H9 (cell line): ENCODE results near the gene CCNL1. TPM values are rescaled to one million over a fixed set of nuclear protein-coding genes. Genes with fewer than 3 reads are reported as not detected.

ENCODE experiments used
- DNase-seq: peaks from one replicate; pipeline ENCODE4 v3.0.0-alpha.2; 2017
- H2AFZ ChIP-seq: one replicate; pipeline ENCODE4 v1.6.1; 2013; ENCODE audit warnings: mild to moderate bottlenecking, low read length, control low read depth, moderate library complexity
- H2AK5ac ChIP-seq: 2 replicates; pipeline ENCODE4 v1.6.1; 2013; ENCODE audit warnings: low read length, control low read depth, mixed read lengths; ENCODE audit not compliant: insufficient read length
- H2BK120ac ChIP-seq: one replicate; pipeline ENCODE4 v1.6.1; 2013; ENCODE audit warnings: low read depth, mild to moderate bottlenecking, low read length, control low read depth, inconsistent platforms; ENCODE audit not compliant: poor library complexity, severe bottlenecking
- H2BK12ac ChIP-seq: 2 replicates; pipeline ENCODE4 v1.6.1; 2013; ENCODE audit warnings: low read length, control low read depth, mixed read lengths, low read depth; ENCODE audit not compliant: insufficient read length
- H2BK15ac ChIP-seq: 2 replicates; pipeline ENCODE4 v1.6.1; 2013; ENCODE audit warnings: low read depth, low read length, control low read depth
- H2BK20ac ChIP-seq: one replicate; pipeline ENCODE4 v1.6.1; 2013; ENCODE audit warnings: low read depth, mild to moderate bottlenecking, low read length, control low read depth, inconsistent platforms; ENCODE audit not compliant: poor library complexity, severe bottlenecking
- H2BK5ac ChIP-seq: 2 replicates; pipeline ENCODE4 v1.6.1; 2013; ENCODE audit warnings: low read length, control low read depth, mixed read lengths; ENCODE audit not compliant: insufficient read length
- H3K14ac ChIP-seq: 2 replicates; pipeline ENCODE4 v1.6.1; 2013; ENCODE audit warnings: low read length, control low read depth; ENCODE audit not compliant: insufficient read depth
- H3K18ac ChIP-seq: 2 replicates; pipeline ENCODE4 v1.6.1; 2013; ENCODE audit warnings: low read depth, mild to moderate bottlenecking, mixed read lengths, low read length, control low read depth; ENCODE audit not compliant: insufficient read length
- H3K23ac ChIP-seq: 2 replicates; pipeline ENCODE4 v1.6.1; 2013; ENCODE audit warnings: low read length, control low read depth, mixed read lengths, low read depth; ENCODE audit not compliant: insufficient read length
- H3K23me2 ChIP-seq: 2 replicates; pipeline ENCODE4 v1.6.1; 2013; ENCODE audit warnings: low read depth, mild to moderate bottlenecking, mixed read lengths, low read length, control low read depth; ENCODE audit not compliant: insufficient read length, poor library complexity, severe bottlenecking
- H3K27ac ChIP-seq: 2 replicates; pipeline ENCODE4 v1.5.1; 2013; ENCODE audit warnings: low read length, control low read depth, mixed read lengths, low read depth; ENCODE audit not compliant: insufficient read length
- H3K27me3 ChIP-seq: 2 replicates; pipeline ENCODE4 v1.6.1; 2013; ENCODE audit warnings: low read length, control low read depth, inconsistent platforms; ENCODE audit not compliant: insufficient read depth
- H3K4ac ChIP-seq: 2 replicates; pipeline ENCODE4 v1.6.1; 2013; ENCODE audit warnings: low read depth, mild to moderate bottlenecking, control low read depth, inconsistent platforms, low read length, moderate library complexity
- H3K4me1 ChIP-seq: 2 replicates; pipeline ENCODE4 v1.6.1; 2013; ENCODE audit warnings: low read length, control low read depth, inconsistent platforms; ENCODE audit not compliant: insufficient read depth
- H3K4me2 ChIP-seq: 2 replicates; pipeline ENCODE4 v1.6.1; 2013; ENCODE audit warnings: low read length, control low read depth, mixed read lengths; ENCODE audit not compliant: insufficient read length, insufficient read depth
- H3K56ac ChIP-seq: 2 replicates; pipeline ENCODE4 v1.6.1; 2013; ENCODE audit warnings: low read depth, mild to moderate bottlenecking, mixed read lengths, low read length, control low read depth; ENCODE audit not compliant: insufficient read length
- H3K79me1 ChIP-seq: 2 replicates; pipeline ENCODE4 v1.6.1; 2013; ENCODE audit warnings: low read depth, mild to moderate bottlenecking, moderate library complexity, low read length, control low read depth, inconsistent platforms; ENCODE audit not compliant: insufficient read depth, poor library complexity, severe bottlenecking
- H3K79me2 ChIP-seq: 2 replicates; pipeline ENCODE4 v1.6.1; 2013; ENCODE audit warnings: low read length, control low read depth, inconsistent platforms; ENCODE audit not compliant: insufficient read depth
- H3K9ac ChIP-seq: 2 replicates; pipeline ENCODE4 v1.6.1; 2013; ENCODE audit warnings: low read length, control low read depth, mixed read lengths; ENCODE audit not compliant: insufficient read length; ENCODE audit errors: extremely low read depth
- H3K9me3 ChIP-seq: one replicate; pipeline ENCODE4 v1.6.1; 2013; ENCODE audit warnings: low read depth, low read length, inconsistent platforms; ENCODE audit not compliant: control insufficient read depth
- H3T11ph ChIP-seq: one replicate; pipeline ENCODE4 v1.6.1; 2013; ENCODE audit warnings: mild to moderate bottlenecking, low read length, control low read depth, inconsistent platforms
- H4K20me1 ChIP-seq: one replicate; pipeline ENCODE4 v1.6.1; 2013; ENCODE audit not compliant: control insufficient read depth, insufficient read length, insufficient read depth
- H4K5ac ChIP-seq: 2 replicates; pipeline ENCODE4 v1.6.1; 2013; ENCODE audit warnings: low read depth, mild to moderate bottlenecking, mixed read lengths, low read length, control low read depth; ENCODE audit not compliant: insufficient read length
- H4K8ac ChIP-seq: replicated peaks from 2 replicates; pipeline ENCODE4 v1.6.1; 2013; ENCODE audit warnings: low read length, control low read depth, mixed read lengths, low read depth; ENCODE audit not compliant: insufficient read length
- H4K91ac ChIP-seq: 2 replicates; pipeline ENCODE4 v1.6.1; 2013; ENCODE audit warnings: low read depth, mild to moderate bottlenecking, moderate library complexity, mixed read lengths, low read length, control low read depth; ENCODE audit not compliant: insufficient read length
- H3K27ac Mint-ChIP-seq, 3 experiments: 2 replicates in 2 of 3; 3 replicates in 1 of 3; pipeline ENCODE4 v1.8.0; 2020 to 2021; ENCODE audit warnings: mixed read lengths in 3 of 3, mild to moderate bottlenecking in 1 of 3, moderate library complexity in 1 of 3
- H3K27me3 Mint-ChIP-seq: 2 replicates; pipeline ENCODE4 v1.8.0; 2021; ENCODE audit warnings: low read depth, mild to moderate bottlenecking, moderate library complexity, mixed read lengths
- H3K36me3 Mint-ChIP-seq, 3 experiments: 2 replicates in 2 of 3; 3 replicates in 1 of 3; pipeline ENCODE4 v1.8.0; 2020 to 2021; ENCODE audit warnings: low read depth in 3 of 3, mixed read lengths in 3 of 3; ENCODE audit not compliant: insufficient read depth in 1 of 3
- H3K4me1 Mint-ChIP-seq, 2 experiments: 2 replicates each; pipeline ENCODE4 v1.8.0; 2020; ENCODE audit warnings: mixed read lengths in 2 of 2
- H3K4me3 Mint-ChIP-seq, 2 experiments: 2 replicates in 1 of 2; 3 replicates in 1 of 2; pipeline ENCODE4 v1.8.0; 2020 to 2021; ENCODE audit warnings: mild to moderate bottlenecking in 2 of 2, mixed read lengths in 2 of 2, moderate library complexity in 1 of 2
- H3K9me3 Mint-ChIP-seq, 2 experiments: 2 replicates in 1 of 2; 3 replicates in 1 of 2; pipeline ENCODE4 v1.8.0; 2020; ENCODE audit warnings: mild to moderate bottlenecking in 2 of 2, mixed read lengths in 2 of 2, moderate library complexity in 1 of 2
- CTCF ChIP-seq: fragments of 200-600 bp; sonication (generic); conservative IDR thresholded peaks from 3 replicates; pipeline ENCODE4 v1.8.0; 2021; ENCODE audit warnings: antibody characterized with exemption, mild to moderate bottlenecking
- WGBS: extraction: QIAGEN DNeasy Blood & Tissue Kit; methylation state at CpG from one replicate; pipeline ENCODE4 v1.1.7; 2013; ENCODE audit warnings: missing lambda C conversion rate, low lambda C conversion rate, mixed read lengths; ENCODE audit not compliant: insufficient read length; ENCODE audit errors: extremely low coverage; 5-methylcytosine and 5-hydroxymethylcytosine counted together
- total RNA-seq: library from RNA; stranded (reverse); gene quantifications from 2 replicates; pipeline ENCODE4 v1.2.1, GENCODE V29; 2021

CCNL1 gene
- total RNA-seq, 1 experiment from 2014 or later, result 103 TPM

- Histone ChIP-seq H3K9ac (no peak overlapping the region), H4K91ac (no peak overlapping the region), H3K23ac (no peak overlapping the region), H3K79me2 (no peaks in the 10 kb centered on the region), H2AFZ (no peak overlapping the region), H3K27me3 (no peaks in the 10 kb centered on the region), H4K20me1 (no peaks in the 10 kb centered on the region), H2AK5ac (no peak overlapping the region), H2BK120ac (no peak overlapping the region), H3K4me1 (no peaks in the 10 kb centered on the region), H3T11ph (no peak overlapping the region), H3K79me1 (no peaks in the 10 kb centered on the region), H3K4ac (no peak overlapping the region), H3K4me2 (no peak overlapping the region), H3K9me3 (no peaks in the 10 kb centered on the region), H3K56ac (no peak overlapping the region), H3K27ac (no peak overlapping the region), H2BK12ac (no peak overlapping the region), H3K14ac (no peak overlapping the region), H4K5ac (no peak overlapping the region), H2BK5ac (no peak overlapping the region), H2BK15ac (no peak overlapping the region), H4K8ac (no peak overlapping the region), H3K23me2 (no peaks in the 10 kb centered on the region), H3K18ac (no peak overlapping the region), H2BK20ac (no peak overlapping the region)
- TF ChIP-seq CTCF, result no peak
- no CpG with 5 or more reads among the region's 3 CpGs for WGBS
- H3K4me1 Mint-ChIP-seq, result peaks cover 2 to 9% of the 10 kb centered on the region in 2 experiments; a peak in 3 of 4 replicates
- peaks cover 0 to 5% (median 0%) of the 10 kb centered on the region in 3 experiments; a peak in 2 of 7 replicates for H3K36me3 Mint-ChIP-seq
- DNase-seq, result no peak
- H3K9me3 Mint-ChIP-seq, result no peaks in the 10 kb centered on the region
- no peaks in the 10 kb centered on the region for H3K27me3 Mint-ChIP-seq
- no peak overlapping the region for H3K4me3 Mint-ChIP-seq
- H3K27ac Mint-ChIP-seq, result no peak overlapping the region
Measured at GRCh38 chr3:157122832-157123427, 37.0 kb downstream of the CCNL1 start.
